Epithelial cell of proximal tubule (primary cell): ENCODE results near the gene SLC24A3. TPM values are rescaled to one million over a fixed set of nuclear protein-coding genes. Genes with fewer than 3 reads are reported as not detected.

Experiments
- DNase-seq: peaks from one replicate; pipeline ENCODE4 v3.0.0-alpha.2; 2011; ENCODE audit warnings: low read depth
- H3K4me3 ChIP-seq: 2 replicates; pipeline ENCODE4 v1.5.1; 2011; ENCODE audit warnings: low read depth, mild to moderate bottlenecking, low read length
- CTCF ChIP-seq: conservative IDR thresholded peaks from 2 replicates; pipeline ENCODE4 v1.5.1; 2012; ENCODE audit warnings: low read depth, mild to moderate bottlenecking, low read length
- total RNA-seq: library from RNA; depleted of rRNA; stranded (reverse); fragments of >200 nt; gene quantifications from 2 replicates; pipeline ENCODE4 v1.2.3, GENCODE V29; 2015

Gene SLC24A3
- total RNA-seq, 1 donor from 2014 or later = not detected

GRCh38 chr20:19745106-19745505 is 532.7 kb downstream of the SLC24A3 start:
- DNase-seq = no peak
- H3K4me3 ChIP-seq = no peak overlapping the region
- no peak for TF ChIP-seq CTCF

DNA sequence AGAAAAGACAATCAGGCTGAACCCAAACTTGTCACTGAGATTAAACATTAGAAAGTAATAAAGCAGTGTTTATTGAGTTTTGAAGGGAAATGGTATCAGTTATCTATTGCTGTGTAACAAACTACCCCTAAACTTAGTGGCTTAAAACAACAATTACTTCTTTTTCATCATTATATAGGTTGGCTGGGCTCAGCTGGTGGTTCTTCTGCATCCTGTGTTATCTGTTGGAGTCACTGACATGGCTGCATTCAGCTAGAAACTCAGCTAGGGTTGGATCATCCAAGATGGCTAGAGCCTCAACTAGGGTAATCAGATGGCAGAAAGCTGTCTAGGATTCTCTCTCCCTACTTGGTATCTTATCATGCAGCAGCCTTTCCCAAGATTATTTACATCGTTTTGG is 533.1 kb downstream of the SLC24A3 start:
- no peak overlapping the region for H3K4me3 ChIP-seq
- no peak for TF ChIP-seq CTCF
- no peak for DNase-seq

DNA sequence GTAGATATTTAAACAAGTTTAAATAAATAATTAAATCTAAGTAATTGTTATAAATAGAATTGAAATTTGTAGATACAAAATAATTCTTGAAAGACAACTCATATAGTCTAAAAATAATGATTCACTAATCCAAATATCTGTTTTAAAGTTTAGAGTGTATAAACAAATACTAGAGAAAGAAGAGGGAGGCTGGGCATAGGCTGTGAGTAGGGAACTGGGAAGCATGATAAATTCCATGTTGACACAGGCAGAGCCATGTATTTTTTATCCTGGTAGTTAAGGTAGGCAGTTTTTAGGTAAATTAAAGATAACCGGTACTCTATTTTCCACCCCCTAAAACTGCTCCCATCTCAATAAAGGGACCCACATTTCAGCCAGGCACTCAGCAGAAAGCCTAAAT is 534.0 kb downstream of the SLC24A3 start:
- no peak for DNase-seq
- H3K4me3 ChIP-seq = no peak overlapping the region
- TF ChIP-seq CTCF = no peak

DNA sequence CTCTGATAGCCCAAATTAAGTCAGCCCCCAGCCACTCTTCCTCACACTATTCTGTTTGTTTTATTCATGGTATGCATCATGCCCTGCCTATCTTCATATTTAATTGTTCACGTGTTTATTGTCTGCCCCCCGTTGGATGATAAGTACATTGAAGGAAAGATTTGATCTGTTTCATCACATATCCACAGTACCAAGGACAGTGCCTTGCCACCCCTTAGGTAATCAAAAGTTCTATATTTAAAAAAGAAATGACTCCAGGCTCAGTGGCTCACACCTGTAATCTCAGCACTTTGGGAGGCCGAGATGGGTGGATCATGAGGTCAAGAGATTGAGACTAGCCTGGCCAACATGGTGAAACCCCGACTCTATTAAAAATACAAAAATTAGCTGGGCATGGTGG is 535.5 kb downstream of the SLC24A3 start:
- no peak for DNase-seq
- H3K4me3 ChIP-seq = no peak overlapping the region
- no peak for TF ChIP-seq CTCF

DNA sequence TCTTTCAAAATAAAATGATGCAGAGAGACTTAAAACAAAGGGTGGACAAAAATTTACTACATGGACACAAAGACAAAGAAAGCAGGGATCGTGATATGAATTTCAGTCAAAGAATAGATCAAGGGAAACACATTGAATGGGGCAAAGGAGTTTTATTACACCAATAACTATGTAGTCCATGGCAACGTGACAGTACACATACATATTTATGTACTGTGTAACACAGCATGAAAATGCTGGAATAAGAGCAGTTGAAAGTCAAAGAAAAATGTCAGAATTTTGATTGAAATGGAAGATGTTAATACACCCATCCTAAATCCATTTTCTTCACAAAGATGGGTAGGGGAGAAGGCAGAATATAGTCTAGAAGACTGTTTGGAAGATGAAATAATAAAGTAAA is 536.2 kb downstream of the SLC24A3 start:
- H3K4me3 ChIP-seq = no peak overlapping the region
- no peak for TF ChIP-seq CTCF
- DNase-seq = no peak

- no peak for TF ChIP-seq CTCF
- no peak overlapping the region for H3K4me3 ChIP-seq
- no peak for DNase-seq
These were observed 537.2 kb downstream of the SLC24A3 start for GRCh38 chr20:19749618-19750071.

- DNase-seq = no peak
- TF ChIP-seq CTCF = no peak
These were observed 537.7 kb downstream of the SLC24A3 start for GRCh38 chr20:19750101-19750606.

More at GRCh38 chr20:19750101-19750606, 537.7 kb downstream of the SLC24A3 start:
- no peak overlapping the region for H3K4me3 ChIP-seq
